OCI-LY1 (cell line): Measurements from ENCODE around the gene EML5.

Experiments used
- EZH2 ChIP-seq: fragments of 200-600 bp; sonication (generic), shearing (Covaris generic); IDR thresholded peaks from 2 replicates; pipeline ENCODE4 v1.8.0; 2017; ENCODE audit warnings: borderline replicate concordance, mixed run types, mild to moderate bottlenecking, antibody characterized with exemption, low read length, moderate library complexity, mixed read lengths
- TF ChIP-seq, protein P1 (sequence below): fragments of 200-600 bp; sonication (generic), shearing (Covaris generic); IDR thresholded peaks from 2 replicates; pipeline ENCODE4 v1.5.1; 2017; ENCODE audit warnings: mild to moderate bottlenecking, antibody characterized with exemption, low read length, moderate library complexity, mixed read lengths

DNA sequence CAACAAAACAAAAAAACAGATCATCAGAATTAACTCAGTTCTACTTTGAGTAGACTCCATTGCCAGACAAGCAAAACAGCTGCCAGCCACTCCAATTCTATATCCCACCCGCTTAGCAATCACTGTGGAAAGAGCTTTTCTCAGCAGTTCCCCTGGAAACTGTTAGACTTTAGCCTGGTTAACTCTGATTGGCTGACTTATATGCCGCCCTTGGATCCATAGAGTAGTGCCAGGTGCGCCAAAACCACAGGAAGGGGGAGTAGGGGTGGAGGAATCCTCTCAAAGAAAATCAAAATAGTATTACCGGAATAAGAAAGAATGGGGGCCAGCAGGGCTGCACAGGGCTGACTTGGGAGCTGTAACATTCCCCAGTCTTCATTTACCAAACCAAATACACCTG, 5.4 kb upstream of the EML5 start:
- TF ChIP-seq, protein P1, sequence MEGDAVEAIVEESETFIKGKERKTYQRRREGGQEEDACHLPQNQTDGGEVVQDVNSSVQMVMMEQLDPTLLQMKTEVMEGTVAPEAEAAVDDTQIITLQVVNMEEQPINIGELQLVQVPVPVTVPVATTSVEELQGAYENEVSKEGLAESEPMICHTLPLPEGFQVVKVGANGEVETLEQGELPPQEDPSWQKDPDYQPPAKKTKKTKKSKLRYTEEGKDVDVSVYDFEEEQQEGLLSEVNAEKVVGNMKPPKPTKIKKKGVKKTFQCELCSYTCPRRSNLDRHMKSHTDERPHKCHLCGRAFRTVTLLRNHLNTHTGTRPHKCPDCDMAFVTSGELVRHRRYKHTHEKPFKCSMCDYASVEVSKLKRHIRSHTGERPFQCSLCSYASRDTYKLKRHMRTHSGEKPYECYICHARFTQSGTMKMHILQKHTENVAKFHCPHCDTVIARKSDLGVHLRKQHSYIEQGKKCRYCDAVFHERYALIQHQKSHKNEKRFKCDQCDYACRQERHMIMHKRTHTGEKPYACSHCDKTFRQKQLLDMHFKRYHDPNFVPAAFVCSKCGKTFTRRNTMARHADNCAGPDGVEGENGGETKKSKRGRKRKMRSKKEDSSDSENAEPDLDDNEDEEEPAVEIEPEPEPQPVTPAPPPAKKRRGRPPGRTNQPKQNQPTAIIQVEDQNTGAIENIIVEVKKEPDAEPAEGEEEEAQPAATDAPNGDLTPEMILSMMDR, result no peak
- no peak for TF ChIP-seq EZH2
